GM19328 (cell line): ENCODE measurements around the gene RABGGTB.
"Not testable (repeated sequence)": the region's sequence is repeated elsewhere in the genome, so short reads cannot be mapped to it uniquely, and the experiment has no call there.

Source experiments
- ATAC-seq: cut with Tn5 transposase; IDR thresholded peaks from one replicate; pipeline ENCODE4 v1.9.1; 2021; ENCODE audit warnings: mild to moderate bottlenecking, moderate library complexity; ENCODE audit not compliant: unreplicated experiment

The RABGGTB gene

GRCh38 chr1:75785983-75786853 is at the start of gene RABGGTB:
RABGGTB (plus strand) TSS chr1:75786256; CDS start chr1:75786272, 16 bp downstream.
- ATAC-seq: peak; percentile 51

GRCh38 chr1:75742047-75742625 is 43.9 kb upstream of the RABGGTB start:
- no peak for ATAC-seq

DNA sequence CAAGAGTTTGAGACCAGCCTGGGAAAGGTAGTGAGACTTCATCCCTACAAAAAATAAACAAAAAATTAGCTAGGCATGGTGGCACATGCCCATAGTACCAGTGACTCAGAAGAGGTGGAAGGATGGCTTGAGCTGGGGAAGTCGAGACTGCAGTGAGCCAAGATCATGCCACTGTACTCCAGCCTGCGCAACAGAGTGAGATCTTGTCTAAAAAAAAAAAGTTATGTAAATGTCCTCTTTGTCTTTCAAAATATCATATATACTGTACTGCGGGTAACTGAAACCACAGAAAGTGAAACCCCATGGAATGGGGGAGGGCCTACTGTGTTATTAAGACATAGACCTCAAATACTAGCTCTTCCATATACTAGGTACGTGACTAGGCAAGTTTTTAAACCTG is 40.8 kb upstream of the RABGGTB start:
- peak; percentile 87 for ATAC-seq

DNA sequence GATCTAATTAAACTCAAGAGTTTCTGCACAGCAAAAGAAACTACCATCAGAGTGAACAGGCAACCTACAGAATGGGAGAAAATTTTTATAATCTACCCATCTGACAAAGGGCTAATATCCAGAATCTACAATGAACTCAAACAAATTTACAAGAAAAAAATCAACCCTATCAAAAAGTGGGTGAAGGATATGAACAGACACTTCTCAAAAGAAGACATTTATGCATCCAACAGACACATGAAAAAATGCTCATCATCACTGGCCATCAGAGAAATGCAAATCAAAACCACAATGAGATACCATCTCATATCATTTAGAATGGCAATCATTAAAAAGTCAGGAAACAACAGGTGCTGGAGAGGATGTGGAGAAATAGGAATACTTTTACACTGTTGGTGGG is 28.8 kb upstream of the RABGGTB start:
- ATAC-seq: not testable (repeated sequence)

GRCh38 chr1:75758543-75758942 is 27.5 kb upstream of the RABGGTB start:
- ATAC-seq: not testable (repeated sequence)

DNA sequence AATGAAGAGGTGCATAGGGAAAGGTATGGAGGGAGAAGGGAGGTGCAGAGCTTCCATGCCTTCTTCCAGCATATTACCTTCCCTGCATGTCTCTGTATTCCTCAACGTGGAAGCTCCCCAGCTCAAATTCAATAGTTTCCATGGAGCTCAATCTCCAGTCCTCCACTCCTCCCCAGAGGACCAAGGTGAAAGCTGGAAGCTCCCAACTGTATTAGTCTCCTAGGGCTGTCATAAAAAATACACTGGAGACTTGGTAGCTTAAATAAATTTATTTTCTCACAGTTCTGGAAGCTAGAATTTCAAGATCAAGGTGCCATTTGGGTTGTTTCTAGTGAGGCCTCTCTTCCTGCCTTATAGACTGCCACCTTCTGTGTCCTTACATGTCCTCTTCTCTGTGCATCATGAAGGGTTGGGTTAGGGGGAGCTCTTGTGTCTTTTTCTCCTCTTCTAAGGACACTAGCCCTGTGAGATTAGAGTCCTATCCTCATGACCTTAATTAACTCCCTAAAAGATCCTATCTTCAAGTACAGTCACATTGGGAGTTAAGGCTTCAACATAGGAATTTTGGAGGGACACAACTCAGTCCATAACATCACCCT is 21.9 kb upstream of the RABGGTB start:
- ATAC-seq: no peak

DNA sequence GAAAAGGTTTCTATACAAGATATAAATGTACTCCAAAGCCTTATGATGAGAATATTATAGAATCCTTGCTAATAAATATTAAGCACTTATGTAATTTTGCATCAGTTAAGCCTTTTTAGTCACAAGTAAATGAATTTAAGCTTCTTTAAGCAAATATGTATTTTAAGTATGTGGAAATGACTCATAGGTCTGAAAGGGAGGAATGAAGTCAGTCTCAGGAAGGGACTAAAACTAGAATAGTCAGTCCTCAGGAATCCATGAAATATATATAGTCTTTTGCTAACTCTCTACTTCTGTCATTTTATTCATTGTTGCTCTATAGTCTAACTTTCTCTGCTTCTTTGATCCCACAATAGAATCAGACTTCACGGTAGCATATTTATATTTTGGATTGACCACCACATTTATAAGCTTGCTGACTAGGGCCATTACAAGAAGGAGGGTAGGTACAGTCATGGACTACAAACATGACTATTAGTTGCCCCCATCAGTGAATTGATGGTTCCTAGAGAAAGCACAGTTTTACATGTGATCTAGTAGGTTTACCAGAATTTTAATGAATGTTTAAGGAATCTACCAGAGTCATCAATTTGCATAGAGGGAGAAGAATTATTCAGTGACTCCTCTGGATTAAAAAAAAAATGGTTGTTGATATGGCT is 20.2 kb upstream of the RABGGTB start:
- no peak for ATAC-seq

DNA sequence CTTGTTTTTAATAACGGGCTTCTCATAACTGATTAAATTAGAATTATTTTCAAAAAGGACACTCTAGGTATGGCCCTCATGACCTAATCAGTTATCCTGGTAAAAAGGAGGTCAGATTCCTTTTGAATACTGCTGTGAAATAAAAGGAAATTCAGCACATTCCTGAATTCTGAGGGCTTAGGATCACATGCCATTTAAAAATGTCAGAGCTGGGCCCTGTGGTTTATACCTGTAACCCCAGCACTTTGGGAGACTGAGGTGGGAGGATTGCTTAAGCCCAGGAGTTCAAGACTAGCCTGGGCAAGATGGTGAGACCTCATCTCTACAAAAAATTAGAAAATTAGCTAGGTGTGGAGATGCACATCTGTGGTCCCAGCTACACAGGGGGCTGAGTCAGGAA is 18.0 kb upstream of the RABGGTB start:
- no peak for ATAC-seq

DNA sequence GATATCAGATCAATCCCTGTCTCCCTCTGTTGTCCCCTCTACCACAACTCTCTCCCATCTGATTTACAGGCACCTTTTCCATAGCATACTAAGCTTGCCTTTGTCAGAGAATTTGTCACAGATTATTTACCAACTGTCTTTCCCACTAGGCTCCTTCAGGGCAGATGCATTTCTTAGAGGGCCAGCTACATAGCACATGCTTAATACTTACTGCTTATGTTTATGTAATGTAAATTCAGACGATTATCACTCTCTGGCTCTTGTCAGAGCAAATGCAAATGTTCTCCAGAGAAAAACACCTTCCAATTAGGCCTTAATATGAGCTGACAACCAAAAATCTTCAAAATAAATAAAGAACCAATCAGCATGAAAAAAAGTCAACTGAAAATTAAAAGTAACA is 15.3 kb upstream of the RABGGTB start:
- ATAC-seq: no peak

DNA sequence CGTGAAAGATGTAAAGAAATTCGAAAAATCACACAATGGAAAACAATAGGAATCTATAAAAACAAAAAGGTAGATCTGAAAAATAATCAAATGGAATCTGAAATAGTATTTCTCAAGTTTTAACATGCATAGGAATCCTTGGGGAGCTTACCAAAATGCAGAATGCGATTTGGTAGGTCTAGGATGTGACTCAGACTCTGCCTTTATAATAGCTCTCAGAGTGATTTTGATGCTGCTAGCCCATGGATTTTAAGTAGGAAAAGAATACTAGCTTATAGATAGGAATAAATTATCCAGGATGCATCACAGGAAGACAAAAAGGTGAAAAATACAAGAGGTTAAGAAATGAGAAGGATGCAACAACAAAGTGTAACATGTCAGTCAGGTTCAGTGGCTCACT is 14.1 kb upstream of the RABGGTB start:
- ATAC-seq: no peak

DNA sequence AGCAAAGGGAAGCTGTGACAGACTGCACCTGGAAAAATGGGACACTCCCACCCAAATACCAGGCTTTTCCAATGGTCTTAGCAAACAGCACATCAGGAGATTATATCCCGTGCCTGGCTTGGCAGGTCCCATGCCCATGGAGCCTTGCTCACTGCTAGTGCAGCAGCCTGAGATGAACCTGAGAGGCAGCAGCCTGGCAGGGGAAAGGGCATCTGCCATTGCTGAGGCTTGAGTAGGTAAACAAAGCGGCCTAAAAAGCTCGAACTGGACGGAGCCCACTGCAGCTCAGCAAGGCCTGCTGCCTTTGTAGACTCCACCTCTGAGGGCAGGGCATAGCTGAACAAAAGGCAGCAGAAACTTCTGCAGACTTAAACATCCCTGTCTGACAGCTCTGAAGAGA is 8.2 kb upstream of the RABGGTB start:
- not testable (repeated sequence) for ATAC-seq

- ATAC-seq: not testable (repeated sequence)
Measured at GRCh38 chr1:75778694-75779093, 7.4 kb upstream of the RABGGTB start.

GRCh38 chr1:75780183-75780582 is 5.9 kb upstream of the RABGGTB start:
- ATAC-seq: not testable (repeated sequence)

DNA sequence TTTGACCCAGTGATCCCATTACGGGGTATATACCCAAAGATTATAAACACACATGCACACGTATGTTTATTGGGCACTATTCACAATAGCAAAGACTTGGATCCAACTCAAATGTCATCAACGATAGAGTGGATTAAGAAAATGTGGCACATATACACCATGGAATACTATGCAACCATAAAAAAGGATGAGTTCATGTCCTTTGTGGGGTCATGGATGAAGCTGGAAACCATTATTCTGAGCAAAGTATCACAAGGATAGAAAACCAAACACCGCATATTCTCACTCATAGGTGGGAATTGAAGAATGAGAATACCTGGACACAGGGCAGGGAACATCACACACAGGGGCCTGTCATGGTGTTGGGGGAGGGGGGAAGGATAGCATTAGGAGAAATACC is 2.1 kb upstream of the RABGGTB start:
- not testable (repeated sequence) for ATAC-seq

- peak; percentile 12 for ATAC-seq
Measured at GRCh38 chr1:75785320-75785982, 605 bp upstream of the RABGGTB start.

GRCh38 chr1:75786901-75787493 is 941 bp downstream of the RABGGTB start:
- ATAC-seq: no peak

DNA sequence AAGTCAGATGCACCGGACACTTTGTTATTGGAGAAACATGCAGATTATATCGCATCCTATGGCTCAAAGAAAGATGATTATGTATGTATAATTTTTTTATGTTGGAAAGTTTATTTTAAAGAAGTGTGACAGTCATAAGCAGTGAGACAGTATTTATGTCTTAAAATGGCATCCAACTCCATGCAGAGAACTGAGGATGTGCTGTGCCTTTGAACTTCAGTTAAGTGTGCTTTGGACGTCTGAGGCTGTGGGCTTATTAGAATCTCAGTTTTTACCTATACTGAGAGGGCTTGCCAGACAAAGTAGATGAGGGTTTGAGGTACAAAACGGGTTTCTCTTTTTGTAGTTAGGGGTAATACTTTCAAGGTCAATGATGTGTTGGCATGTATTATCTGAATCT is 1.5 kb downstream of the RABGGTB start:
- no peak for ATAC-seq

DNA sequence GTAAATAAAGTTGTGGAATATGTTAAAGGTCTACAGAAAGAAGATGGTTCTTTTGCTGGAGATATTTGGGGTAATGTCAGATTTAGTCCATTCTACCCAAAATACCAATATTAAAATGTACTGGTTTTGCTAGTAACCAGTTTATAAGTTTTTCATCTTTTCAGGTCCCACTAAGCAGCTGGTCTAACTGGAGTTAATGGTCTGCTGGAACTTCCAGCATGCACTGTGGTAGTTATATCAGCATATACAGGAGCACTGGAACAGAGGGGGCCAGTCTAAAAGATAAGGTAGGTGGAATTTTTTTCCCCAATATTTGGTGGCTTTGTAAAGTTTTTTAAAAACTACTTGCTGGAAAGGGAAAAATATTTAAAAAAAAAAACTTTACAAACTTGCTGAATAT is 3.9 kb downstream of the RABGGTB start:
- ATAC-seq: no peak

DNA sequence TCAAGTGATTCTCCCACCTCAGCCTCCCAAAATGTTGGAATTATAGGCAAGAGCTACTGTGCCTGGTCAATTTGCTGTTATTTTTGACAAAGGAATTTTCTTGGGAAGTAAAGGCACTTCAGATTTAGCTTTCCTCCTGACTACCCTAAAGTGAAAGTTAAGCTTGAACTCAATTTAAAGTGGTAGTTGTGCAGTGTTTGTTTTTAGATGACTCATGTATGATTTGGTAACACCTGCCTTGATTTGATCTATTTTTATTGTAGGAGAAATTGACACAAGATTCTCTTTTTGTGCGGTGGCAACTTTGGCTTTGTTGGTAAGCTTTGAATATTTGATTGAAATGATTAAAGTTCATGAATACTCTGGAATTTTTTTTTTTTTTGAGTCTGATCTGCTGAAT is 5.0 kb downstream of the RABGGTB start:
- ATAC-seq: no peak

DNA sequence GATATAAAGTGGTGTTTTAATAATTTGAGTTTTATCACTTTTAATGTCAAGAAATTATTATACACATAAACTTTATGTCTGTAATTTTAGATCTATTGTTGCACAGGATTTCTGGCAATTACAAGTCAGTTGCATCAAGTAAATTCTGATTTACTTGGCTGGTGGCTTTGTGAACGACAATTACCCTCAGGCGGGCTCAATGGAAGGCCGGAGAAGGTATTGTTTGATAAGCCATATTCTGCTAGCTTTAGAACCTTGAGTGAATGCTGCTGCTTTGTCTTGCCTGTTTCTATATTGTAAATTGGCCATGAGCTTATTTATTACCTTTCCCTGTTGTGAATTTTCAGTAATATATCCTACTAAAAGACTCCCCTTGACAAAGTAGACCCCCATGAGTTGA is 6.0 kb downstream of the RABGGTB start:
- no peak for ATAC-seq

DNA sequence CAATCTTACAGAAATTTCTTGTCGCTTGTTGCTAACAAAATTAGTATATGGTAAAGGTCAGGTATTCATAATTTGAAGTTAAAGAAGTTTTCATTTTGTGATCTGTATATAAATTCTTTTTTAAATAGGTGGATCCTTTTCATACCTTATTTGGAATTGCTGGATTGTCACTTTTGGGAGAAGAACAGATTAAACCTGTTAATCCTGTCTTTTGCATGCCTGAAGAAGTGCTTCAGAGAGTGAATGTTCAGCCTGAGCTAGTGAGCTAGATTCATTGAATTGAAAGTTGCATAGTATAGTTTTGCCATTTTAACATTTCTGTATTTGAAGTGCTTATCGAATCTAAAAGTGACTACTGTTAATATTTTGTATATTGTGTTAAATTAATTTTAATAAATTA is 8.3 kb downstream of the RABGGTB start:
- ATAC-seq: no peak
